ENCODE data around the gene RAF1. TPM values are rescaled to one million over a fixed set of nuclear protein-coding genes. Genes with fewer than 3 reads are reported as not detected.
"Not testable (repeated sequence)": the region's sequence is repeated elsewhere in the genome, so short reads cannot be mapped to it uniquely, and the experiment has no call there.

Gene RAF1
- total RNA-seq, 2 donors from 2014 or later = 140 to 178 TPM

DNA sequence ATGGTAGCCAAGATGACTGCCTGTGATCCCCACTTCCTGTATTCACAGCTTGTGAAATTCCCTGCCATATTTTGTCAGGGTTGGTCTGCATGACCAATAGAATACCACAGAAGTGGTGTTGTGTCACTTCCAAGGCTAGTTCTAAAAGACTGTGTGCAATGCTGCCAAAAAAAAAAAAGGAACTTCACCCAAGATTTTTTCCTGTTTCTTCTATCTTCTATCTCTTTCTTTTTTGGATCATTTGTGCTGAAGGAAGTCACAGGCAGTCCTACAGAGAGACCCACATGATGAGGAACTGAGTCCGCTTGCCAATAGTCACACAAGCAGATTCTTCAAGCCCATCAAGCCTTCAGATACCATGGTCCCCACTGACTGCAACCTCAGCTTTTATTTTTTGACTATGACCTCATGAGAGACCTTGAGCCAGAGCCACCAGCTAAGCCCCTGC, 18.1 kb upstream of the RAF1 start:
- Histone ChIP-seq H3K9me3 (no peaks in the 10 kb centered on the region), H3K27ac (peak overlapping the region; percentile 72 to 85), H3K36me3 (no peaks in the 10 kb centered on the region), H3K4me3 (no peak overlapping the region), H3K27me3 (no peaks in the 10 kb centered on the region), H3K4me1 (peaks cover 0 to 15% of the 10 kb centered on the region in 2 donors)
- no peak for DNase-seq (ENCODE audit: low spot score)
- TF ChIP-seq, protein P1, sequence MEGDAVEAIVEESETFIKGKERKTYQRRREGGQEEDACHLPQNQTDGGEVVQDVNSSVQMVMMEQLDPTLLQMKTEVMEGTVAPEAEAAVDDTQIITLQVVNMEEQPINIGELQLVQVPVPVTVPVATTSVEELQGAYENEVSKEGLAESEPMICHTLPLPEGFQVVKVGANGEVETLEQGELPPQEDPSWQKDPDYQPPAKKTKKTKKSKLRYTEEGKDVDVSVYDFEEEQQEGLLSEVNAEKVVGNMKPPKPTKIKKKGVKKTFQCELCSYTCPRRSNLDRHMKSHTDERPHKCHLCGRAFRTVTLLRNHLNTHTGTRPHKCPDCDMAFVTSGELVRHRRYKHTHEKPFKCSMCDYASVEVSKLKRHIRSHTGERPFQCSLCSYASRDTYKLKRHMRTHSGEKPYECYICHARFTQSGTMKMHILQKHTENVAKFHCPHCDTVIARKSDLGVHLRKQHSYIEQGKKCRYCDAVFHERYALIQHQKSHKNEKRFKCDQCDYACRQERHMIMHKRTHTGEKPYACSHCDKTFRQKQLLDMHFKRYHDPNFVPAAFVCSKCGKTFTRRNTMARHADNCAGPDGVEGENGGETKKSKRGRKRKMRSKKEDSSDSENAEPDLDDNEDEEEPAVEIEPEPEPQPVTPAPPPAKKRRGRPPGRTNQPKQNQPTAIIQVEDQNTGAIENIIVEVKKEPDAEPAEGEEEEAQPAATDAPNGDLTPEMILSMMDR (IDR thresholded peaks at IDR 0.05) = no peak

DNA sequence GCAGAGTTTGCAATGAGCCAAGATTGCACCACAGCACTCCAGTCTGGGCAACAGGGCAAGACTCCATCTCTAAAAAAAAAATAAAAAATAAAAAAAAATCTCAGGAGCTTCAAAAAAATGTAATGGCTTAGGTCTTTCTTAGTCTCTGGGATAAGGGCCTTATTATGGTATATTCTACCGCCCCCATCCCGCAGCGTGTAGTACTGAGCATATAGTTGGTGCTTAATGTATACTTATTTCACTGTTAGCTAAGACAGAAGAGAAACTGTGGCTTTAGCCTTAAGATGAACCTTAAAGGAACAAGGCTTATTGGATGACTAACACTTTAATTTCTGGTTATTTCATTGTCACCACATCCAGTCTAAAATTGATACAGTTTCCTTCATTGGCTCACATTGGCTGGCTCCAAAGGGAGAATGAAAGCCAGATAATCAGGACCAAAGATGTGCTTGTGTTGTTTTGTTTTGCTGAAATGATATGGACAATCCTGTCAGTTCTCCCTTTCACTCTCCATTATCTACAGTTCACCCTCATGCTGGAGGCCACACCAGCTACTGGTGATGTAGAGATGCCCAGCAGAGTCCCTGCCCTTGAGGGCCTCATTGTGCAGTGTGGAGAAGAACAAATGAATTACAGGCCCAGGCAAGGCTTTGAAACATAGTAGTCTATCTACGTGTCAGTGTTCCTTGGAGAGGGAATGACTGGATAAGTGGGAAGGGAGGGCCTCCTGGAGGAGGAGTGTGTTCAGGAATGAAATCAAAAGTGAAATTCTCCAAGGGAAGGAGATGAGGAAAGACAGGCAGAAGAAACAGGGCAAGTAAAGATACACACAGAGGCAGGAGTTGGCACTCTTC, 17.4 kb upstream of the RAF1 start:
- H3K27me3 ChIP-seq = no peaks in the 10 kb centered on the region
- peak overlapping the region; percentile 72 to 85 for H3K27ac ChIP-seq
- no peak overlapping the region for H3K4me3 ChIP-seq
- H3K4me1 ChIP-seq = peaks cover 0 to 15% of the 10 kb centered on the region in 2 donors
- DNase-seq (ENCODE audit: low spot score) = no peak
- no peaks in the 10 kb centered on the region for H3K36me3 ChIP-seq
- H3K9me3 ChIP-seq = no peaks in the 10 kb centered on the region
- TF ChIP-seq, protein P1 (IDR thresholded peaks at IDR 0.05) = no peak

DNA sequence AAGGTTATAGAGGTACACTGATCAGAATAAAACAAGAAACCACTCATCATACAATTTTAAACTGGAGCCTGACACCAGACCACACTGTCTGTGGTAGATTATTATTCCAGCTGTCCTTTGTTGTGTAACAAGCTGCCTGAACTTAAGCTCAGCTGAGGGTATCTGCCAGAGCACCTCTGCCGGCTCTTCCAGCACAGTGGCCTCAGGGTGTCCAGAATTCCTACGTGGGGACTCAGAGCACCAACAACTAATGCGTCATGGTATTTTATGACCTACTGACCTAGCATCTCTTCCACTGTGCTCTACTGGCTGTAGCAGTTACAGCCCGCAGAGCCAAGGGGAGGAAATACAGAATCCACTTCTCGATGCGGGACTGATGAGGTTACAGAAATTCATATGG, 15.6 kb upstream of the RAF1 start:
- Histone ChIP-seq H3K4me3 (no peak overlapping the region), H3K27ac (peak overlapping the region; percentile 46 to 75)

DNA sequence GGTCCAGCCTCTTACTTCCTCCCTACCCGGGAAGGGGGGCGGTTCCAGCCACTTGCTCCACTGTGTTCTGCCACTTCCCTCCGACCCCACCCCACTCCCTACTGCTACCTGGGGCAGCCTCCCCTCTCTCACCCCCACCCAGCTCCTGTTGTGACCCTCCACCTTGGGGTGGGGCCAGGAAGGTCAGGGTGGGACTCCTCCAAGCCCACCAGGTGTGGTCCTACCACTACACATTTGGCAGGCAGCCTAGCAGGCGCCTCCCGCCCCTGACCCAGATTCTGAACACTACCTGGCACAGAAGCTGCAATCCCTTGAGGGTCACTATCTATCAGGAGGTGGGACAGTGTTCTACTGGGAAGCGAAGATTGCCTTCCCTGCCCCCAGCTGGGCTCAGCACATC, 13.7 kb upstream of the RAF1 start:
- H3K27ac ChIP-seq = no peak overlapping the region
- H3K9me3 ChIP-seq = no peaks in the 10 kb centered on the region
- no peak for DNase-seq (ENCODE audit: low spot score)
- peaks cover 0 to 15% of the 10 kb centered on the region in 2 donors for H3K4me1 ChIP-seq
- no peak overlapping the region for H3K4me3 ChIP-seq
- H3K36me3 ChIP-seq = no peaks in the 10 kb centered on the region
- TF ChIP-seq, protein P1 (IDR thresholded peaks at IDR 0.05) = no peak
- H3K27me3 ChIP-seq = no peaks in the 10 kb centered on the region

More for the DNA sequence above, 15.6 kb upstream of the RAF1 start:
- Histone ChIP-seq H3K36me3 (no peaks in the 10 kb centered on the region), H3K4me1 (peaks cover 0 to 15% of the 10 kb centered on the region in 2 donors), H3K9me3 (no peaks in the 10 kb centered on the region), H3K27me3 (no peaks in the 10 kb centered on the region)
- no peak for DNase-seq (ENCODE audit: low spot score)
- TF ChIP-seq, protein P1 (IDR thresholded peaks at IDR 0.05) = no peak

DNA sequence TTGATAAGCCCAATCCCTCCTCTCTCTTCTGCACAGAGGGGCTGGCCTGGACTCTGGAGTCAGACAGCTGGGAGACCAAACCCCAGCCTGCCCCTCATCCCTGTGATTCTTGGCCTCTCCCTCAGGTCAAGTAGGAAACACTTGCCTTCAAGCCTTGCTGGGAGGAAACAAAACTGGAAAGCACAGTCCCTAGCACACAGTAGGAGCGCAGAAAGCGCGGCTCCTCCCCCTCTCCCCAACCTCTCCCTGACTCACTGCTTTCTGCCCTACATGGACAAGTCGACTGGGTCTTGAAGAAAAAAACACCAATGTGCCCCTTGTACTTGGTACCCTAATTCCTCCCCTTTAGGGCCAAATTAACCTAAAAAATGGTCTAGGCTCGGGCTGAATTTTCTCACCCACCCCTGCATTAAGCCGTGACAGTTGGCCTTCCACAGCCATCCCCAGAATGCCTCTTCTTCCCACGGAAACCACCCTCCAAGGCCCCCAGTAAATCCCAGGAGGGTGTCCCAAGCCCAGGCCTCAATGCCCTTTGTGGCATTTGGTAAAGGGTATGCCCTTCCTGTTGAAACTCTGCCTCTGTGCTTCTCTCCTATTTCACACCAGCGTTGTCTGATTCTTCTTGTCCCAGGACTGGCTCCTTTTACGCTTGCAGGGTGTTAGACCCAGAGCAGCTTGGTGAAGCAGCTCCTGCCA, 11.3 kb upstream of the RAF1 start:
- Histone ChIP-seq H3K4me1 (no peaks in the 10 kb centered on the region), H3K9me3 (no peaks in the 10 kb centered on the region), H3K36me3 (no peaks in the 10 kb centered on the region), H3K4me3 (no peak overlapping the region), H3K27ac (no peak overlapping the region), H3K27me3 (no peaks in the 10 kb centered on the region)
- TF ChIP-seq, protein P1 (IDR thresholded peaks at IDR 0.05) = no peak
- no peak for DNase-seq (ENCODE audit: low spot score)

DNA sequence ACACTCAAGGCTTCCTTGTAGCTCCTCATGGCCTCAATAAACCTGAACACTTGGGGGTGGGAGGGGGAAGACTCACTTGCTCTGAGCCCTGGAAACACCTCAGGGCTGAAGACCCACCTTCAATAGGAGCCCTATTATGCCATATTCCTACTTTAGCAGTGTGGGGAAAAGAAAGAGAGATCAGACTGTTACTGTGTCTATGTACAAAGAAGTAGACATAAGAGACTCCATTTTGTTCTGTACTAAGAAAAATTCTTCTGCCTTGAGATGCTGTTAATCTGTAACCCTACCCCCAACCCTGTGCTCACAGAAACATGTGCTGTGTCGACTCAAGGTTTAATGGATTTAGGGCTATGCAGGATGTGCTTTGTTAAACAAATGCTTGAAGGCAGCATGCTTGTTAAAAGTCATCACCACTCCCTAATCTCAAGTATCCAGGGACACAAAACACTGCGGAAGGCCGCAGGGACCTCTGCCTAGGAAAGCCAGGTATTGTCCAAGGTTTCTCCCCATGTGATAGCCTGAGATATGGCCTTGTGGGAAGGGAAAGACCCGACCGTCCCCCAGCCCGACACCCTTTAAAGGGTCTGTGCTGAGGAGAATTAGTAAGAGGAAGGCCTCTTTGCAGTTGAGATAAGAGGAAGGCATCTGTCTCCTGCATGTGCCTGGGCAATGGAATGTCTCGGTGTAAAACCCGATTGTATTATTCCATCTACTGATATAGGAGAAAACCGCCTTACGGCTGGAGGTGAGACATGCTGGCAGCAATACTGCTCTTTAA, 10.2 kb upstream of the RAF1 start:
- not testable (repeated sequence) for H3K36me3 ChIP-seq; DNase-seq (ENCODE audit: low spot score); H3K4me1 ChIP-seq; H3K9me3 ChIP-seq; H3K27me3 ChIP-seq; H3K4me3 ChIP-seq; H3K27ac ChIP-seq

Data from right atrium auricular region (tissue), 2 donors.